NCI-H2196 (cell line): ENCODE results near the gene CRIP2.

ENCODE experiments used
- DNase-seq: peaks from one replicate; lab custom pipeline; 2025; ENCODE audit not compliant: unreplicated experiment; lab: John Stamatoyannopoulos, UW

CRIP2 gene

GRCh38 chr14:105486163-105486973 lies 11.7 kb downstream of the CRIP2 start, which contains the start of gene CRIP1:
CRIP1 (plus strand) TSS chr14:105486886; CDS start chr14:105487260, 374 bp downstream.
- DNase-seq: no peak

- no peak for DNase-seq
Observed at GRCh38 chr14:105486974-105487448, 12.4 kb downstream of the CRIP2 start.

GRCh38 chr14:105487449-105487985 lies 12.9 kb downstream of the CRIP2 start:
- DNase-seq: no peak

- DNase-seq: no peak
Observed at GRCh38 chr14:105487986-105488777, 13.6 kb downstream of the CRIP2 start.

- DNase-seq: no peak
Observed at GRCh38 chr14:105488781-105489541, 14.3 kb downstream of the CRIP2 start.

GRCh38 chr14:105489542-105490266 lies 15.1 kb downstream of the CRIP2 start:
- DNase-seq: peak; percentile 74

- no peak for DNase-seq
Observed at GRCh38 chr14:105490267-105490571, 15.6 kb downstream of the CRIP2 start.

GRCh38 chr14:105490572-105491365 lies 16.1 kb downstream of the CRIP2 start, which contains the start of gene TEDC1:
TEDC1 (plus strand) TSS chr14:105491246; CDS start chr14:105491376, 130 bp downstream.
- peak; percentile 97 for DNase-seq

- DNase-seq: peak; percentile 61
Observed at GRCh38 chr14:105491366-105491973, 16.8 kb downstream of the CRIP2 start.

- peak; percentile 38 for DNase-seq
Observed at GRCh38 chr14:105492031-105492970, 17.7 kb downstream of the CRIP2 start.

- DNase-seq: no peak
Observed at GRCh38 chr14:105492971-105493871, 18.6 kb downstream of the CRIP2 start.

GRCh38 chr14:105493921-105494605 lies 19.4 kb downstream of the CRIP2 start:
- DNase-seq: no peak

- DNase-seq: no peak
Observed at GRCh38 chr14:105494606-105494929, 19.9 kb downstream of the CRIP2 start.

- no peak for DNase-seq
Observed at GRCh38 chr14:105495101-105495989, 20.7 kb downstream of the CRIP2 start.

GRCh38 chr14:105495990-105496830 lies 21.6 kb downstream of the CRIP2 start:
- DNase-seq: no peak
